ENCODE measurements around the gene SMIM8.

DNA sequence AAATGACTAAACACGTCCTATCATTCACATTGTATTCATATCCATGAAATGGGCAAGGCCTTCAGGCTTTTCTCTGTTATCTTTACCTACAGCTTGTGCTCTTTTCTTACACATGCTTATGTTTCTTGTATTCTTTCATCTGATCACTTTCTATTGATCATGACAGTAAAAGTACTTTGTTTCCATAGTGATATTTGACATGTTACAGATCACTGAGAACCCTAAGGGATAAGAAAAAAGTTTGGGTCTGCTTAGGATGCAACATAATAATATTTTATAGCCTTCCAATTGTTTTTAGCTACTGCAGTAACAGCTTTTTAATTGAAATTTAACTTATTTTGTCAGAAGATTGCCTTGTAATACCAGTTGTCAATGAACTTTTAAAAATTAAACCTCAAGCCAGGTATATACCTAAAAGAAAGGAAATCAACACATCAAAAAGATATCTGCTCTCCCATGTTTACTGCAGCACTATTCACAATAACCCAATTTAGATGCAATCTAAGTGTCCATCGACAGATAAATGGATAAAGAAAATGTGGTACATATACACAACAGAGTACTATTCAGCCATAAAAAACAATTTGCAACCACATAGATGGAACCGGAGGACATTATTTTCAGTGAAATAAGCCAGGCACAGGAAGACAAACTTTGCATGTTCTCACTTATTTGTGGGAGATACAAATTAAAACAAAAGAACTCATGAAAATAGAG lies 3.0 kb upstream of the SMIM8 start:
- TF ChIP-seq, protein P1, sequence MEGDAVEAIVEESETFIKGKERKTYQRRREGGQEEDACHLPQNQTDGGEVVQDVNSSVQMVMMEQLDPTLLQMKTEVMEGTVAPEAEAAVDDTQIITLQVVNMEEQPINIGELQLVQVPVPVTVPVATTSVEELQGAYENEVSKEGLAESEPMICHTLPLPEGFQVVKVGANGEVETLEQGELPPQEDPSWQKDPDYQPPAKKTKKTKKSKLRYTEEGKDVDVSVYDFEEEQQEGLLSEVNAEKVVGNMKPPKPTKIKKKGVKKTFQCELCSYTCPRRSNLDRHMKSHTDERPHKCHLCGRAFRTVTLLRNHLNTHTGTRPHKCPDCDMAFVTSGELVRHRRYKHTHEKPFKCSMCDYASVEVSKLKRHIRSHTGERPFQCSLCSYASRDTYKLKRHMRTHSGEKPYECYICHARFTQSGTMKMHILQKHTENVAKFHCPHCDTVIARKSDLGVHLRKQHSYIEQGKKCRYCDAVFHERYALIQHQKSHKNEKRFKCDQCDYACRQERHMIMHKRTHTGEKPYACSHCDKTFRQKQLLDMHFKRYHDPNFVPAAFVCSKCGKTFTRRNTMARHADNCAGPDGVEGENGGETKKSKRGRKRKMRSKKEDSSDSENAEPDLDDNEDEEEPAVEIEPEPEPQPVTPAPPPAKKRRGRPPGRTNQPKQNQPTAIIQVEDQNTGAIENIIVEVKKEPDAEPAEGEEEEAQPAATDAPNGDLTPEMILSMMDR (IDR thresholded peaks at IDR 0.05) = no peak
- no peak for TF ChIP-seq POLR2A (IDR thresholded peaks at IDR 0.05)
